H1 (cell line): ENCODE results near the gene MSI2. TPM values are rescaled to one million over a fixed set of nuclear protein-coding genes. Genes with fewer than 3 reads are reported as not detected.

Source experiments
- BCL11A ChIP-seq, 2 experiments: IDR thresholded peaks; one replicate each; pipeline ENCODE4 v1.6.1; 2011; ENCODE audit warnings: low read depth in 2 of 2, low read length in 2 of 2, mild to moderate bottlenecking in 2 of 2
- CEBPB ChIP-seq: IDR thresholded peaks from 2 replicates; pipeline ENCODE4 v1.6.1; 2012; ENCODE audit warnings: low read depth, low read length
- E2F6 ChIP-seq: IDR thresholded peaks from 2 replicates; pipeline ENCODE4 v1.6.1; 2012; ENCODE audit warnings: inconsistent platforms
- GABPA ChIP-seq: IDR thresholded peaks from 2 replicates; pipeline ENCODE4 v1.6.1; 2011; ENCODE audit warnings: mild to moderate bottlenecking, low read length, moderate library complexity, borderline replicate concordance; ENCODE audit not compliant: insufficient read depth
- SIX5 ChIP-seq: IDR thresholded peaks from 2 replicates; pipeline ENCODE4 v1.6.1; 2011; ENCODE audit warnings: mild to moderate bottlenecking, low read depth, low read length
- SUZ12 ChIP-seq: fragments of 200-600 bp; sonication (generic); IDR thresholded peaks from 2 replicates; pipeline ENCODE4 v1.6.1; 2012; ENCODE audit warnings: mild to moderate bottlenecking, inconsistent platforms, low read length, moderate library complexity, mixed read lengths
- TBP ChIP-seq: IDR thresholded peaks from 2 replicates; pipeline ENCODE4 v1.6.1; 2011; ENCODE audit warnings: low read depth, low read length, improper control_type of control experiment
- polyA plus RNA-seq, 7 experiments: library from polyadenylated mRNA; depleted of rRNA in 3 of 7; stranded (reverse) in 5 of 7; unstranded in 2 of 7; fragments of >200 nt in 5 of 7; fragments of 200-250 nt in 2 of 7; gene quantifications; 1 replicate in 5 of 7; 2 replicates in 1 of 7; 4 replicates in 1 of 7; pipeline versions ENCODE4 v1.2.1 to v1.2.3, GENCODE V29; 2011 to 2013; ENCODE audit warnings: missing spikeins in 2 of 7, mixed read lengths in 2 of 7
- total RNA-seq: library from RNA; stranded (reverse); fragmentation: NEBNext Ultra II Directional; extraction: Animal tissue kit (Norgen Biotek cat#: 25700); gene quantifications from 2 replicates; pipeline ENCODE4 v1.2.1, GENCODE V29; 2021

Gene MSI2
- total and polyA plus RNA-seq, 2 of the 8 experiments (the other 6 are each of a cell fraction or from before 2014, with no cell fraction given) = 36.7 to 80.6 TPM

GRCh38 chr17:57595947-57596695 is 339.8 kb downstream of the MSI2 start (continued):
- no peak for TF ChIP-seq SUZ12
- no peak for TF ChIP-seq GABPA
- TF ChIP-seq CEBPB = no peak
- TF ChIP-seq TBP = no peak
- no peak for TF ChIP-seq BCL11A (IDR thresholded peaks at IDR 0.05; ENCODE audit: low read depth in 2 of 2, low read length in 2 of 2)
- no peak for TF ChIP-seq E2F6
- no peak for TF ChIP-seq SIX5
- TF ChIP-seq, all 59 proteins: peak for 0
